ENCODE measurements around the gene TGM4.

Gene TGM4

GRCh38 chr3:44958386-44958785 is 84.0 kb downstream of the TGM4 start:
- no peak for DNase-seq

- DNase-seq: no peak
These were observed 86.1 kb downstream of the TGM4 start for GRCh38 chr3:44960387-44961026.

GRCh38 chr3:44961888-44962287 is 87.5 kb downstream of the TGM4 start:
- DNase-seq: no peak

- DNase-seq: no peak
These were observed 88.4 kb downstream of the TGM4 start for GRCh38 chr3:44962621-44963393.

DNA sequence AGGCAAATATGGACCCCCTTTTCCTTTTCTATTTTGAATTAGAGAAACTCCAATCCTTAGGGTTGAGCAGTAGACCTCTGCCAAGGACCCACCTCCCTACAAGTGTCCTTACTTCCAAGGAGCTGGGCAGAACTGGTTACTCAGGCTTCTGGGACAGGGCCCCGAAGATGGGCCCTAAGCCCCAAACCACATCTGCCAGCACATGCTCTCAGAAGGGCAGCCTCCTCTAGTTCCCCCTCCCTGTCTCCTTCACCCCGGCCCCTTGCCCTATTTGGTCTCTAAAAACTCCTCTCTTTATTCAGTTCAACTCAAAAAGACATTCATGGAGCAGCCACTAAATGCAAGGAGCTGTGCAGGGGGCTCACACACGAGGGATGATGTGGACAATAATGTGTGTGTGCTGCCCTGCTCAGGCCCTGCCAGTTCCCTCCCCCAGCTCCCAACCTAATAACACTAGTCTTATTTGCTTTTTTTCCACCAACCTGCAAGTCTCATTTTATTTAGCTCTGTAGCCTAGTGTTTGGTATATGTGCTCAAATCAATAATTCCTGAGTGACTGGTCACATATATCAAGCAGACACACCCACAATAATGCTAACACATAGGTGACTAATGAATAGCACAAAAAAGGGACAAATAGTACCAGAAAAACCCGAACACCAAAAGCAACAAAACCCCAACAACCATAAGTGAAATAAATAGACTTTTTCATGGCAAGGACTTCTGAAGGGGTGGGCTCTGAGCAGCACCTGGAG is 89.3 kb downstream of the TGM4 start:
- DNase-seq: no peak
